Endothelial cell of umbilical vein (primary cell): ENCODE measurements around the gene TUBGCP2. TPM values are rescaled to one million over a fixed set of nuclear protein-coding genes. Genes with fewer than 3 reads are reported as not detected.

Source experiments
- BruUV-seq: library from RNA; stranded (reverse); fragments of 400-500 nt; replicated peaks from 2 replicates; lab custom pipeline; 2021; lab: Mats Ljungman, UMichigan
- CTCF ChIA-PET: fragments of 300-600, 350-600 bp; sonication (Branson Sonifier 250); formaldehyde crosslinking; loops from one replicate; lab custom pipeline; 2021; ENCODE audit warnings: antibody characterized with exemption, inconsistent platforms; lab: Charles Lee
- POLR2A ChIA-PET: fragments of 300-600, 350-600 bp; sonication (Branson Sonifier 250); formaldehyde crosslinking; loops from one replicate; lab custom pipeline; 2021; ENCODE audit warnings: antibody characterized with exemption, inconsistent platforms; lab: Charles Lee
- DNase-seq: peaks from one replicate; pipeline ENCODE4 v3.0.0-alpha.2; 2011; ENCODE audit warnings: low read depth, low spot score
- FAIRE-seq: peaks from 2 replicates; lab custom pipeline; 2011; peaks lifted over from hg19 to GRCh38; lab: Jason Lieb, UNC
- H2AFZ ChIP-seq: 2 replicates; pipeline ENCODE4 v1.6.0; 2012; ENCODE audit warnings: low read depth, low read length, control low read depth, inconsistent platforms
- H3K27ac ChIP-seq: 2 replicates; pipeline ENCODE4 v1.5.1; 2011; ENCODE audit warnings: low read depth, mild to moderate bottlenecking, control low read depth, low read length, moderate library complexity; ENCODE audit not compliant: insufficient read depth
- H3K27me3 ChIP-seq, 2 experiments: 2 replicates each; pipeline versions ENCODE4 v1.6.0 to v1.6.1; 2011; ENCODE audit warnings: low read length in 2 of 2, mixed read lengths in 1 of 2; ENCODE audit not compliant: control insufficient read depth in 2 of 2, insufficient read depth in 2 of 2
- H3K36me3 ChIP-seq, 2 experiments: 2 replicates in 1 of 2; 3 replicates in 1 of 2; pipeline ENCODE4 v1.5.1; 2011; ENCODE audit warnings: low read length in 2 of 2, mild to moderate bottlenecking in 1 of 2, moderate library complexity in 1 of 2; ENCODE audit not compliant: control insufficient read depth in 2 of 2, insufficient read depth in 2 of 2; ENCODE audit errors: extremely low read depth in 1 of 2
- H3K4me1 ChIP-seq: 3 replicates; pipeline ENCODE4 v1.5.1; 2011; ENCODE audit warnings: mild to moderate bottlenecking, low read length; ENCODE audit not compliant: control insufficient read depth, insufficient read depth; ENCODE audit errors: extremely low read depth
- H3K4me2 ChIP-seq: 2 replicates; pipeline ENCODE4 v1.6.1; 2011; ENCODE audit warnings: low read length, control low read depth, mixed read lengths; ENCODE audit not compliant: insufficient read depth
- H3K4me3 ChIP-seq, 3 experiments: fragments of 200-600 bp in 1 of 3; sonication (generic), shearing (Covaris generic) in 1 of 3; replicated peaks in 1 of 3; 2 replicates each; pipeline ENCODE4 v1.5.1; 2011 to 2016; ENCODE audit warnings: control low read depth in 3 of 3, low read length in 3 of 3, mild to moderate bottlenecking in 2 of 3, inconsistent platforms in 1 of 3, low read depth in 1 of 3, moderate library complexity in 1 of 3; ENCODE audit not compliant: insufficient read depth in 1 of 3
- H3K79me2 ChIP-seq: 2 replicates; pipeline ENCODE4 v1.6.0; 2012; ENCODE audit warnings: low read length, inconsistent platforms; ENCODE audit not compliant: control insufficient read depth, insufficient read depth
- H3K9ac ChIP-seq: replicated peaks from 2 replicates; pipeline ENCODE3; 2011; ENCODE audit warnings: low read length, control low read depth; ENCODE audit not compliant: insufficient read depth; ENCODE audit errors: extremely low read depth
- H3K9me1 ChIP-seq: replicated peaks from 3 replicates; pipeline ENCODE4 v1.6.0; 2011; ENCODE audit warnings: mild to moderate bottlenecking, low read length; ENCODE audit not compliant: control insufficient read depth, insufficient read depth; ENCODE audit errors: extremely low read depth
- H3K9me3 ChIP-seq: replicated peaks from 2 replicates; pipeline ENCODE4 v1.5.1; 2012; ENCODE audit warnings: low read length, inconsistent platforms; ENCODE audit not compliant: control insufficient read depth, insufficient read depth
- H4K20me1 ChIP-seq: replicated peaks from 2 replicates; pipeline ENCODE3; 2011; ENCODE audit warnings: mild to moderate bottlenecking, low read length; ENCODE audit not compliant: control insufficient read depth, insufficient read depth; ENCODE audit errors: extremely low read depth
- EZH2 ChIP-seq: IDR thresholded peaks from 2 replicates; pipeline ENCODE4 v1.6.1; 2012; ENCODE audit warnings: borderline replicate concordance, low read depth, mild to moderate bottlenecking, moderate library complexity, low read length, inconsistent platforms; ENCODE audit not compliant: severe bottlenecking
- FOS ChIP-seq: IDR thresholded peaks from 2 replicates; pipeline ENCODE4 v1.6.1; 2011; ENCODE audit warnings: mild to moderate bottlenecking, low read length, moderate library complexity, borderline replicate concordance; ENCODE audit not compliant: insufficient read depth
- GATA2 ChIP-seq: IDR thresholded peaks from 2 replicates; pipeline ENCODE4 v1.7.0; 2011; ENCODE audit warnings: low read depth, mild to moderate bottlenecking, moderate library complexity, mixed read lengths, low read length; ENCODE audit not compliant: insufficient read length, insufficient read depth
- JUN ChIP-seq: IDR thresholded peaks from 2 replicates; pipeline ENCODE4 v1.6.1; 2011; ENCODE audit warnings: borderline replicate concordance, low read depth; ENCODE audit not compliant: insufficient read length, insufficient read depth
- MAX ChIP-seq: IDR thresholded peaks from 2 replicates; pipeline ENCODE4 v1.6.1; 2011; ENCODE audit not compliant: insufficient read depth, insufficient read length
- MYC ChIP-seq: IDR thresholded peaks from one replicate; pipeline ENCODE4 v1.6.1; 2011; ENCODE audit warnings: mild to moderate bottlenecking, low read depth, low read length
- POLR2A ChIP-seq: IDR thresholded peaks from 2 replicates; pipeline ENCODE4 v1.6.1; 2012; ENCODE audit warnings: low read depth, mild to moderate bottlenecking, control low read depth, low read length
- POLR2AphosphoS5 ChIP-seq: IDR thresholded peaks from 2 replicates; pipeline ENCODE4 v1.6.1; 2012; ENCODE audit warnings: low read depth, mild to moderate bottlenecking, control low read depth, low read length, moderate library complexity; ENCODE audit not compliant: insufficient read depth
- dilution Hi-C: fragments of 300-500 bp; cut with MboI; formaldehyde crosslinking; loops from one replicate; pipeline ENCODE4 v1.15.0; 2019; ENCODE audit warnings: low sequenced_read_pairs; ENCODE audit not compliant: extremely low pct_ligation_motif_present
- intact Hi-C: fragments of 100-400 bp; cut with micrococcal nuclease; formaldehyde crosslinking; loops from one replicate; pipeline ENCODE4 v1.10.0; 2022
- polyA plus RNA-seq, 4 experiments: library from polyadenylated mRNA; depleted of rRNA in 3 of 4; stranded (reverse) in 3 of 4; unstranded in 1 of 4; fragments of >200 nt; gene quantifications; 2 replicates each; pipeline versions ENCODE4 v1.2.1 to v1.2.3, GENCODE V29; 2011 to 2012; ENCODE audit warnings: missing spikeins in 1 of 4
- total RNA-seq: library from RNA; stranded (reverse); gene quantifications from 2 replicates; pipeline ENCODE4 v1.2.3, GENCODE V29; 2021
- TF ChIP-seq, protein P1 (sequence below), 2 donors: IDR thresholded peaks; 1 replicate in 1 of 2; 2 replicates in 1 of 2; pipeline ENCODE4 v1.5.1; 2011; ENCODE audit warnings: low read length in 2 of 2, mild to moderate bottlenecking in 2 of 2, moderate library complexity in 2 of 2, control low read depth in 1 of 2, inconsistent platforms in 1 of 2, low read depth in 1 of 2; ENCODE audit not compliant: insufficient read depth in 1 of 2; ENCODE audit errors: extremely low read depth in 1 of 2

TUBGCP2 gene
- total and polyA plus RNA-seq, 2 donors (not counting 3 experiments of a cell fraction or from before 2014, with no cell fraction given): 37.1 to 53.1 TPM

DNA sequence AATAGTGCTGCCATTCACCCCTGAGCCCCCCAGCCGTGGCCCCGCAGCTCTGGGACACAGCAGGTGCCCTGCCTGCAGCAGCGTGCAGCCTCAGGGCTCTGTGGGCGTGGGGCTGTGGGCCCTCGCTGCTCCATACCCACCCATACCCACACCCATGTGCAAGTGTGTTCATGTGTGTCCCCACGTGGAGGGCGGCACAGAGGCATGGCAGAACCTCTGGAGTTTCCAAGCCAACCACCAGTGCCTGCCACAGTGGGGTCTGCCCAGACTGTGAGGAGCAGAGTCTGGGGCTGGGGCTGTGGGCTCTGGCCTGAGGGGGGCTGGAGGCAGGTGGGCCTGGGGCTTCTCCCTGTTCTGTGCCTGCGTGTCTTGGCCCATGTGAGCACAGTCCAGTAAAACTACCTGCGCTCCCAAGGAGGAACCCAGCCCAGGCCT, 40.9 kb upstream of the TUBGCP2 start:
- CTCF ChIA-PET: no interaction called here
- H3K36me3 ChIP-seq: no peaks in the 10 kb centered on the region
- H3K79me2 ChIP-seq: no peaks in the 10 kb centered on the region
- dilution Hi-C loops: no loop called here
- H3K9me1 ChIP-seq: no peaks in the 10 kb centered on the region
- H3K9me3 ChIP-seq: no peaks in the 10 kb centered on the region
- no peak overlapping the region for H3K27ac ChIP-seq
- FAIRE-seq (no peak), DNase-seq (no peak)
- TF ChIP-seq GATA2: no peak
- TF ChIP-seq, protein P1, sequence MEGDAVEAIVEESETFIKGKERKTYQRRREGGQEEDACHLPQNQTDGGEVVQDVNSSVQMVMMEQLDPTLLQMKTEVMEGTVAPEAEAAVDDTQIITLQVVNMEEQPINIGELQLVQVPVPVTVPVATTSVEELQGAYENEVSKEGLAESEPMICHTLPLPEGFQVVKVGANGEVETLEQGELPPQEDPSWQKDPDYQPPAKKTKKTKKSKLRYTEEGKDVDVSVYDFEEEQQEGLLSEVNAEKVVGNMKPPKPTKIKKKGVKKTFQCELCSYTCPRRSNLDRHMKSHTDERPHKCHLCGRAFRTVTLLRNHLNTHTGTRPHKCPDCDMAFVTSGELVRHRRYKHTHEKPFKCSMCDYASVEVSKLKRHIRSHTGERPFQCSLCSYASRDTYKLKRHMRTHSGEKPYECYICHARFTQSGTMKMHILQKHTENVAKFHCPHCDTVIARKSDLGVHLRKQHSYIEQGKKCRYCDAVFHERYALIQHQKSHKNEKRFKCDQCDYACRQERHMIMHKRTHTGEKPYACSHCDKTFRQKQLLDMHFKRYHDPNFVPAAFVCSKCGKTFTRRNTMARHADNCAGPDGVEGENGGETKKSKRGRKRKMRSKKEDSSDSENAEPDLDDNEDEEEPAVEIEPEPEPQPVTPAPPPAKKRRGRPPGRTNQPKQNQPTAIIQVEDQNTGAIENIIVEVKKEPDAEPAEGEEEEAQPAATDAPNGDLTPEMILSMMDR (IDR thresholded peaks at IDR 0.05; ENCODE audit: extremely low read depth in 1 of 2, insufficient read depth in 1 of 2, low read depth in 1 of 2, low read length in 2 of 2): no peak
- no peak for TF ChIP-seq MYC
- TF ChIP-seq POLR2A: no peak
- TF ChIP-seq MAX: no peak
- TF ChIP-seq POLR2AphosphoS5: no peak
- TF ChIP-seq EZH2: no peak
- no peak for TF ChIP-seq FOS
- no peak for TF ChIP-seq JUN
- H4K20me1 ChIP-seq: no peaks in the 10 kb centered on the region
- H3K9ac ChIP-seq: no peak overlapping the region
- H3K4me3 ChIP-seq: no peak overlapping the region
- POLR2A ChIA-PET: no interaction called here
- H2AFZ ChIP-seq: no peak overlapping the region
- no peak overlapping the region for H3K4me2 ChIP-seq
- intact Hi-C loops: no loop called here
- no TSS peak for BruUV-seq
- no peaks in the 10 kb centered on the region for H3K4me1 ChIP-seq
- no peaks in the 10 kb centered on the region for H3K27me3 ChIP-seq
